PFSK-1 (cell line): ENCODE data around the gene HHIPL1.

Experiments used
- POLR2AphosphoS5 ChIP-seq: IDR thresholded peaks from 2 replicates; pipeline ENCODE4 v1.6.1; 2012; ENCODE audit warnings: low read depth, mild to moderate bottlenecking, control low read depth, low read length, moderate library complexity
- REST ChIP-seq, 2 experiments: IDR thresholded peaks; 2 replicates each; pipeline versions ENCODE4 v1.6.1 to v1.8.0; 2011 to 2012; ENCODE audit warnings: low read depth in 2 of 2, low read length in 2 of 2, control low read depth in 1 of 2, inconsistent platforms in 1 of 2, mild to moderate bottlenecking in 1 of 2, moderate library complexity in 1 of 2; ENCODE audit not compliant: insufficient read depth in 1 of 2
- SIN3A ChIP-seq: IDR thresholded peaks from 2 replicates; pipeline ENCODE4 v1.6.1; 2012; ENCODE audit warnings: mild to moderate bottlenecking, low read length, moderate library complexity, borderline replicate concordance; ENCODE audit not compliant: insufficient read depth
- TAF1 ChIP-seq: IDR thresholded peaks from 2 replicates; pipeline ENCODE4 v1.6.1; 2012; ENCODE audit warnings: low read length, control low read depth, borderline replicate concordance; ENCODE audit not compliant: insufficient read depth

- TF ChIP-seq POLR2AphosphoS5 (no peak), REST (IDR thresholded peaks at IDR 0.05; ENCODE audit: insufficient read depth in 1 of 2, low read depth in 2 of 2, low read length in 2 of 2) (no peak), TAF1 (no peak), SIN3A (no peak)
Observed at GRCh38 chr14:99627510-99628381, 17.2 kb upstream of the HHIPL1 start.
